ENCODE data around the gene PCDH8.

PCDH8 gene

DNA sequence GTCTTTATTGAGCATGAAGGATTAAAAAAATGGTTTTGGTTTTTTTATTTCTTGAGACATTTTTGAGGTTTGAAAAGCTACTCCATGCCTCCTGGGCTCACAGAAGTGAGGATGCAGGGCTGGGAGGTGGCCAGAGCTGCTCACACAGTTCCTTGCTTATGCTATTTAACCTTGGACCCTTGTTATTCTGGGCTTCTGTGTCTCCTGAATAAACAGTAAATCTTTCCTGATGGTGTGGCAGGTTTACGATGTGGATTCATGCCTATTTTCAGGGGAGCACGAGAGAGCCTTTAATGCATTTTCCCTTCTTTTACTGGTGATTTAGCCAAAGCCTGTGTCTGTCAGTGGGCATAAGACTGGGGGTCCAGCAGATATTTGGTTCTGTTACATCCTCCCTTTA lies 34.3 kb upstream of the PCDH8 start:
- no peak overlapping the region for H2BK5ac ChIP-seq (ENCODE audit: low read depth, low read length, poor library complexity)
- no peak overlapping the region for H3K4ac ChIP-seq (ENCODE audit: low read depth, low read length)
- no peak overlapping the region for H3K14ac ChIP-seq (ENCODE audit: low read length)
- no peak overlapping the region for H2BK12ac ChIP-seq (ENCODE audit: low read length)
- no peak overlapping the region for H3K18ac ChIP-seq (ENCODE audit: low read length)
- no peaks in the 10 kb centered on the region for H3K27me3 ChIP-seq (ENCODE audit: insufficient read depth, low read length)
- H4K91ac ChIP-seq (ENCODE audit: low read depth, low read length), result no peak overlapping the region
- no peak overlapping the region for H2AK5ac ChIP-seq (ENCODE audit: low read length)
- no peak overlapping the region for H3K9ac ChIP-seq (ENCODE audit: low read length)
- peaks cover 8 to 9% of the 10 kb centered on the region in 2 experiments for H3K4me1 ChIP-seq (ENCODE audit: control insufficient read depth in 1 of 2, insufficient read depth in 2 of 2, low read length in 2 of 2)
- WGBS (ENCODE audit: extremely low coverage, insufficient coverage, insufficient read length), result no CpG with 5 or more reads among the region's 2 CpGs
- H4K8ac ChIP-seq (ENCODE audit: low read depth, low read length), result no peak overlapping the region
- no peaks in the 10 kb centered on the region for H3K9me3 ChIP-seq (ENCODE audit: insufficient read depth, low read depth, low read length)
- H2BK120ac ChIP-seq (ENCODE audit: insufficient read depth, low read length, poor library complexity), result no peak overlapping the region
- no peaks in the 10 kb centered on the region for H3K36me3 ChIP-seq (ENCODE audit: control insufficient read depth in 1 of 2, insufficient read depth in 2 of 2, low read length in 2 of 2)
- no peaks in the 10 kb centered on the region for H3K79me2 ChIP-seq (ENCODE audit: control insufficient read depth, insufficient read depth, low read length, poor library complexity)
- H3K27ac ChIP-seq (ENCODE audit: low read depth, low read length), result no peak overlapping the region
- H3K4me3 ChIP-seq (ENCODE audit: low read depth, low read length), result no peak overlapping the region
- no peak overlapping the region for H3K23ac ChIP-seq (ENCODE audit: low read length)
- peaks cover 2% of the 10 kb centered on the region for H3K79me1 ChIP-seq (ENCODE audit: low read length)
- no peak overlapping the region for H2AFZ ChIP-seq (ENCODE audit: insufficient read depth, low read length, poor library complexity)
- no peak overlapping the region for H3K4me2 ChIP-seq (ENCODE audit: low read length)
- H4K12ac ChIP-seq (ENCODE audit: low read depth, low read length), result no peak overlapping the region
- no peak for DNase-seq

GRCh38 chr13:52879950-52880741 lies 31.7 kb upstream of the PCDH8 start:
- H3K23ac ChIP-seq (ENCODE audit: low read length), result no peak overlapping the region
- no peak overlapping the region for H2AFZ ChIP-seq (ENCODE audit: insufficient read depth, low read length, poor library complexity)
- H2BK5ac ChIP-seq (ENCODE audit: low read depth, low read length, poor library complexity), result no peak overlapping the region
- no peak overlapping the region for H3K9ac ChIP-seq (ENCODE audit: low read length)
- H2BK120ac ChIP-seq (ENCODE audit: insufficient read depth, low read length, poor library complexity), result no peak overlapping the region
- no peak overlapping the region for H3K18ac ChIP-seq (ENCODE audit: low read length)
- no peaks in the 10 kb centered on the region for H3K36me3 ChIP-seq (ENCODE audit: control insufficient read depth in 1 of 2, insufficient read depth in 2 of 2, low read length in 2 of 2)
- no peak overlapping the region for H4K91ac ChIP-seq (ENCODE audit: low read depth, low read length)
- no peak overlapping the region for H2BK12ac ChIP-seq (ENCODE audit: low read length)
- H3K79me2 ChIP-seq (ENCODE audit: control insufficient read depth, insufficient read depth, low read length, poor library complexity), result no peaks in the 10 kb centered on the region
- no CpG with 5 or more reads among the region's 6 CpGs for WGBS (ENCODE audit: extremely low coverage, insufficient coverage, insufficient read length)
- no peak overlapping the region for H3K4ac ChIP-seq (ENCODE audit: low read depth, low read length)
- H3K4me1 ChIP-seq (ENCODE audit: control insufficient read depth in 1 of 2, insufficient read depth in 2 of 2, low read length in 2 of 2), result peaks cover 8% of the 10 kb centered on the region in 2 experiments
- peaks cover 2% of the 10 kb centered on the region for H3K79me1 ChIP-seq (ENCODE audit: low read length)
- no peak overlapping the region for H3K4me2 ChIP-seq (ENCODE audit: low read length)
- H3K27me3 ChIP-seq (ENCODE audit: insufficient read depth, low read length), result no peaks in the 10 kb centered on the region
- DNase-seq, result no peak
- H4K12ac ChIP-seq (ENCODE audit: low read depth, low read length), result no peak overlapping the region
- no peak overlapping the region for H3K14ac ChIP-seq (ENCODE audit: low read length)
- H4K8ac ChIP-seq (ENCODE audit: low read depth, low read length), result no peak overlapping the region
- H2AK5ac ChIP-seq (ENCODE audit: low read length), result no peak overlapping the region
- peaks cover 1% of the 10 kb centered on the region for H3K9me3 ChIP-seq (ENCODE audit: insufficient read depth, low read depth, low read length)
- no peak overlapping the region for H3K4me3 ChIP-seq (ENCODE audit: low read depth, low read length)
- H3K27ac ChIP-seq (ENCODE audit: low read depth, low read length), result no peak overlapping the region

GRCh38 chr13:52878831-52879230 lies 30.4 kb upstream of the PCDH8 start:
- Histone ChIP-seq H2BK5ac (ENCODE audit: low read depth, low read length, poor library complexity) (no peak overlapping the region), H3K23ac (ENCODE audit: low read length) (no peak overlapping the region), H3K79me1 (ENCODE audit: low read length) (peaks cover 2% of the 10 kb centered on the region), H4K91ac (ENCODE audit: low read depth, low read length) (peak overlapping the region; percentile 6), H3K36me3 (ENCODE audit: control insufficient read depth in 1 of 2, insufficient read depth in 2 of 2, low read length in 2 of 2) (no peaks in the 10 kb centered on the region), H2BK12ac (ENCODE audit: low read length) (peak overlapping the region; percentile 31), H3K4me1 (ENCODE audit: control insufficient read depth in 1 of 2, insufficient read depth in 2 of 2, low read length in 2 of 2) (peaks cover 8% of the 10 kb centered on the region in 2 experiments), H3K18ac (ENCODE audit: low read length) (no peak overlapping the region), H2AK5ac (ENCODE audit: low read length) (peak overlapping the region; percentile 89), H3K4me2 (ENCODE audit: low read length) (no peak overlapping the region), H2AFZ (ENCODE audit: insufficient read depth, low read length, poor library complexity) (no peak overlapping the region), H3K9ac (ENCODE audit: low read length) (no peak overlapping the region), H2BK120ac (ENCODE audit: insufficient read depth, low read length, poor library complexity) (no peak overlapping the region), H3K9me3 (ENCODE audit: insufficient read depth, low read depth, low read length) (peaks cover 4% of the 10 kb centered on the region), H3K4me3 (ENCODE audit: low read depth, low read length) (no peak overlapping the region), H4K12ac (ENCODE audit: low read depth, low read length) (no peak overlapping the region), H3K27me3 (ENCODE audit: insufficient read depth, low read length) (no peaks in the 10 kb centered on the region), H3K79me2 (ENCODE audit: control insufficient read depth, insufficient read depth, low read length, poor library complexity) (no peaks in the 10 kb centered on the region), H3K14ac (ENCODE audit: low read length) (no peak overlapping the region), H4K8ac (ENCODE audit: low read depth, low read length) (no peak overlapping the region), H3K27ac (ENCODE audit: low read depth, low read length) (no peak overlapping the region), H3K4ac (ENCODE audit: low read depth, low read length) (no peak overlapping the region)
- DNase-seq, result no peak
- WGBS (ENCODE audit: extremely low coverage, insufficient coverage, insufficient read length), result no CpG with 5 or more reads among the region's 3 CpGs

DNA sequence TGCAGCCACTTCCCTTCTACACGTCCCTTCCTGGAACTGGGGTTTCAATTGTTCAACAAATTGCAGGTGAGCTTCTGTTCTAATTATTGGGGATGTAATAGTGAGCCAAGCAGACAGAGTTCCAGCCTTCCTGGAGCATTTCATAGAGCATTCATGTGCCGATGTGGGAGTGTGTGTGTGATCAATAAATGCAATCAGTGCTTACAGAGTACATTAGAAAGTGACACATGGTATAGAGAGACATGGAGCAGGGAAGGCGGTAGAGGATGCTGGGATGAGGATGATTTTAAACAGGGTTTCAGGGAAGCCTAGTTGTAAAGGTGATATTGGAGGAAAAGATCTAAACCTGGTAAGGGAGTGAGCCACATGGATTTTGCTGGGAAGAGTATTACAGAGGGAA lies 21.7 kb upstream of the PCDH8 start:
- Histone ChIP-seq H2AFZ (ENCODE audit: insufficient read depth, low read length, poor library complexity) (no peak overlapping the region), H3K36me3 (ENCODE audit: control insufficient read depth in 1 of 2, insufficient read depth in 2 of 2, low read length in 2 of 2) (no peaks in the 10 kb centered on the region), H2AK5ac (ENCODE audit: low read length) (no peak overlapping the region), H3K14ac (ENCODE audit: low read length) (no peak overlapping the region), H3K4me2 (ENCODE audit: low read length) (no peak overlapping the region), H4K12ac (ENCODE audit: low read depth, low read length) (no peak overlapping the region), H3K79me1 (ENCODE audit: low read length) (no peaks in the 10 kb centered on the region), H3K9me3 (ENCODE audit: insufficient read depth, low read depth, low read length) (peaks cover 3% of the 10 kb centered on the region), H3K27me3 (ENCODE audit: insufficient read depth, low read length) (no peaks in the 10 kb centered on the region), H2BK12ac (ENCODE audit: low read length) (no peak overlapping the region), H4K91ac (ENCODE audit: low read depth, low read length) (no peak overlapping the region), H3K23ac (ENCODE audit: low read length) (no peak overlapping the region), H3K79me2 (ENCODE audit: control insufficient read depth, insufficient read depth, low read length, poor library complexity) (no peaks in the 10 kb centered on the region), H3K4me1 (ENCODE audit: control insufficient read depth in 1 of 2, insufficient read depth in 2 of 2, low read length in 2 of 2) (peaks cover 4 to 8% of the 10 kb centered on the region in 2 experiments), H4K8ac (ENCODE audit: low read depth, low read length) (no peak overlapping the region), H2BK120ac (ENCODE audit: insufficient read depth, low read length, poor library complexity) (no peak overlapping the region), H3K4me3 (ENCODE audit: low read depth, low read length) (no peak overlapping the region), H3K18ac (ENCODE audit: low read length) (no peak overlapping the region), H3K4ac (ENCODE audit: low read depth, low read length) (no peak overlapping the region), H2BK5ac (ENCODE audit: low read depth, low read length, poor library complexity) (no peak overlapping the region), H3K27ac (ENCODE audit: low read depth, low read length) (no peak overlapping the region), H3K9ac (ENCODE audit: low read length) (no peak overlapping the region)
- no peak for DNase-seq
- WGBS (ENCODE audit: extremely low coverage, insufficient coverage, insufficient read length), result no CpG with 5 or more reads among the region's 3 CpGs
